Epithelial cell of esophagus (primary cell): ENCODE measurements around the gene SALL1.

Source experiments
- DNase-seq: peaks from one replicate; pipeline ENCODE4 v3.0.0; 2010; ENCODE audit warnings: low read depth
- H3K4me3 ChIP-seq: 2 replicates; pipeline ENCODE4 v1.5.1; 2011; ENCODE audit warnings: mild to moderate bottlenecking, low read length, control low read depth
- TF ChIP-seq, protein P1 (sequence below): IDR thresholded peaks from 2 replicates; pipeline ENCODE4 v1.5.1; 2011; ENCODE audit warnings: low read depth, mild to moderate bottlenecking, low read length, control low read depth, inconsistent platforms; ENCODE audit not compliant: insufficient read depth; ENCODE audit errors: missing control alignments

SALL1 gene

DNA sequence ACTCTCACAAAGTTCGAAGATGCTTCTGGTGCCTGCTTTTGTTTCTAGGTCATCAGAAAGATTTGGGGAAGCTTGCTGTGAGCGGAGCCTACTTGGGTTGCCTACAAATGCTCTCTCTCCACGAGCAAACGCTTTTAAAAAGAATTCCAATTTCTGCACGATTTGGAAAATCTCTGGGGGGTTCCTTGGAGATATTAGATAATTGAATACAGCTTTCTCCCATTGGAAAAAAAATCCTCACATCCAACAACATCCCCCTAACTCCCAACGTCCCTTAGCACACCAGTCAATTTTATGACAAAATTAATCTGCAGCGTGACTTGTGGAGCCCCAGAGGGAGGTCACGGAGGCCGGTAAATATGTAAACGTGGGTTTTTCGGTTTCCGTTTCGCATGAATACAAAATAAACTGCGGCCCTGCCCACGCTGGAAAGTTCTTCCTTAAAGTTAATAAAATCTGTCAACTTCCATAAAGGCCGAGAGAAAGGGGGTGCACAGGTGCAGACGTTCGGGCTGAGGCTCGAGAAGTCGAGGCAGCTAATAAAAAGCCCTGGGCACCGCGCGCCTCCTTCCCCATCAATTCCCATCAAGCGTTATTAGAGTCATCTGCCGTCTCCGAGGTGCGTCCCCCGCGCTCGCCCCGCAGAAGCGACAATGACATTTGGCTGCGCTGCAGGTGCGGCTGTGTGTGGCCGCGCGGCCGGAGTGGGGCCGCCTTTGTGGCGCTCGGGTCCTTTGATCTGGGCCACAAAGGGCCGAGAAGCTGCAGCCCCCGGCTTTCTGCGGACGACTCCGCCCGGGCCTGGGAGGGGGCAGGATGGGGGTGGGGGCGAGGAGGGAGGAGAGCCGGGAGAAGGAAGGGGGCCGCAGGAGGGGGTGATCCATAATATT, 37.6 kb downstream of the SALL1 start:
- TF ChIP-seq, protein P1, sequence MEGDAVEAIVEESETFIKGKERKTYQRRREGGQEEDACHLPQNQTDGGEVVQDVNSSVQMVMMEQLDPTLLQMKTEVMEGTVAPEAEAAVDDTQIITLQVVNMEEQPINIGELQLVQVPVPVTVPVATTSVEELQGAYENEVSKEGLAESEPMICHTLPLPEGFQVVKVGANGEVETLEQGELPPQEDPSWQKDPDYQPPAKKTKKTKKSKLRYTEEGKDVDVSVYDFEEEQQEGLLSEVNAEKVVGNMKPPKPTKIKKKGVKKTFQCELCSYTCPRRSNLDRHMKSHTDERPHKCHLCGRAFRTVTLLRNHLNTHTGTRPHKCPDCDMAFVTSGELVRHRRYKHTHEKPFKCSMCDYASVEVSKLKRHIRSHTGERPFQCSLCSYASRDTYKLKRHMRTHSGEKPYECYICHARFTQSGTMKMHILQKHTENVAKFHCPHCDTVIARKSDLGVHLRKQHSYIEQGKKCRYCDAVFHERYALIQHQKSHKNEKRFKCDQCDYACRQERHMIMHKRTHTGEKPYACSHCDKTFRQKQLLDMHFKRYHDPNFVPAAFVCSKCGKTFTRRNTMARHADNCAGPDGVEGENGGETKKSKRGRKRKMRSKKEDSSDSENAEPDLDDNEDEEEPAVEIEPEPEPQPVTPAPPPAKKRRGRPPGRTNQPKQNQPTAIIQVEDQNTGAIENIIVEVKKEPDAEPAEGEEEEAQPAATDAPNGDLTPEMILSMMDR: no peak
- no peak overlapping the region for H3K4me3 ChIP-seq

DNA sequence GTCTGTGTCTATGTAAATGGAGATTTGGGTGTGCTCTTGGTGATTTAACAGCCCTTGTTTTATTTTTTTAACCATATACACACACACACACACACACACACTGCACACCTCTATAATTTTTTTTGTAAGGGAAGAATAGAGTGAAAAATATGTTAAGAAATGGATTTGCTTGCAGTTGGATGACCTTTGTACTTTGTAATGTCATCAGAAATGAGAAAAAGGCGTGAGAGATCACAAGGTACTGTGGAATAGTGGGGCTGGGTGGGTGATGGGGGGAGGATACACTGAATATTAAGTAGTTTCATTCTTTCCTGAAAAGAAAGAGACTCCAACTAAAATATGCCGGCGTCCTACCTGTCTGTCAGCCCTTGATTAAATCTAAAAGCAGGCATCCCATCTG, 38.7 kb downstream of the SALL1 start:
- H3K4me3 ChIP-seq: no peak overlapping the region
- no peak for DNase-seq
- TF ChIP-seq, protein P1: no peak

More for the DNA sequence above, 37.6 kb downstream of the SALL1 start:
- no peak for DNase-seq

DNA sequence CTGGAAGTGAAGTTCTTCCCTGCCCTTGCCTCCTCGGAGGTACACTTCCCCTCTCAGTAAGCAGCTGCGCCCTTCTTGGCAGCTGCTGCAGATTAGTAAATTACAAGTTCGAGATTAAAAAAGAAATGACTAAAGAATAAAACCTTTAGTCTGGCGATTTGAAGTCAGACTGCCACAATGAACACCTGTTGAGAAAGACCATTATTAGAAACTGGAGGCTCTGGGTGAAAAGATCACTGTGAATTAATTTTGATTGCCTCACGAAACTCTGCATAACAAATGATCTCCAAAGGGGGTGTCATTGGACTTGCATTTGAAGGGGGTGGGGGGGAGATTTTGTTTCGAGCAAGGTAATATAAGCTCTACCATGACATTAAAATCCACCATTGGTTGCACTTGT, 39.3 kb downstream of the SALL1 start:
- H3K4me3 ChIP-seq: no peak overlapping the region
- DNase-seq: no peak
- TF ChIP-seq, protein P1: no peak

DNA sequence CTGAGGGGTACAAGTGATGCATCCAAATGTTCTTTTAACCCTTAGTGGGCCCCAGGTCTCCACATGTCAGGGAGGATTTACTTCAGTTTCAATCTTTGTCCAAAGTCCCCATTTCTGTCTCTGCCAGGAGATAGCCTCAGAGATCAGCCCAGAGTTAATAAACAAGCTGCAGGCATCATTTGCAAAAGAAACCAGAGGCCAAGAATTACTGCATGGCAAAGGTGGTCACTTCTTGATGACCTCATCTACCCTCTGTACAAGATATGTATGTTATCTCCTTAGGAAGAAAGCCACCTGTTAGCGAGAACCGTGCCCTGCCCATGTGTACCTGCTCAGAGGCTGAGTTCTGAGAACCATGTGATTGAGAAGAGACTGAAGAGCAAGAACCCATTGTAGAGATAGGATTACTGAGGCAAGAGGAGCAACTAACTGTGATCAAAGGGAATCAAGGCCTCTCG, 40.3 kb downstream of the SALL1 start:
- TF ChIP-seq, protein P1: no peak
- no peak overlapping the region for H3K4me3 ChIP-seq
- no peak for DNase-seq

DNA sequence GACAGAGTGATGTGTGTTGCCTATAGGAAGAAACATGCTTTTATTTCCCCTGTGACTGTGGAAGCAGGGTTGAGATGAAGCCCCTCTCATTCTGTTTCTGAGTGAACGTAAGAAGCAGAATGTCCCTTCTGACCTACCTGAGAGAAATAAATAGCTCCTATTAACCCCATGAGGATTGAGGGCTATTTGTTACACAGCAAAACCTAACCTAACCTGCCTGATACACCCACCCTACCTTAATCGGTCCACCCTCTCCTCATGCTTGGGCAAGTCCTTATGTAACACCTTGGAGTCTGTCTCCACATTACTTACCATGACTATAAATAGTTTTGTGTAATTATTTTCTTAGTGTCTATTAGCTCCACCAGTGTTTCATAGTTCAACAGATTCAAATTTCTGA, 41.9 kb downstream of the SALL1 start:
- TF ChIP-seq, protein P1: no peak
- no peak for DNase-seq
- H3K4me3 ChIP-seq: no peak overlapping the region

DNA sequence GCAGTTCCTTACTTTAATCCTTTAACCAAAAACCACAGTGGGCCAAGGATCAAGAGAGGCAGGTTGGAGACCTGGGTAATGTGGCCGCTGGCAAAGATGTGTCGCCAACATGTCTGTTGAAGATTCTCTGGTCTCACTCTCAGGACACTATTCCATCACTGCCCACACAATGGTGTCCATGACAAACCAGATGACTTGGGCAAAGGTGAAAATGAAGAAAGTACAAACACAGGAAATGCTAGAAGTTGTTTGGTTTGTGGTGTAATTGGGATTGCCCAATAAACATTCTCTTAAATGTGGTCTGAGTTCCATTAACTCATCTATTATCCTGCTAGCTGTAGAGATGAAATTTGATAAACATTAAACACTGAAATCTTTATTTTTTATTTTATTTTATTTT, 43.3 kb downstream of the SALL1 start:
- TF ChIP-seq, protein P1: no peak
- H3K4me3 ChIP-seq: no peak overlapping the region
- no peak for DNase-seq

DNA sequence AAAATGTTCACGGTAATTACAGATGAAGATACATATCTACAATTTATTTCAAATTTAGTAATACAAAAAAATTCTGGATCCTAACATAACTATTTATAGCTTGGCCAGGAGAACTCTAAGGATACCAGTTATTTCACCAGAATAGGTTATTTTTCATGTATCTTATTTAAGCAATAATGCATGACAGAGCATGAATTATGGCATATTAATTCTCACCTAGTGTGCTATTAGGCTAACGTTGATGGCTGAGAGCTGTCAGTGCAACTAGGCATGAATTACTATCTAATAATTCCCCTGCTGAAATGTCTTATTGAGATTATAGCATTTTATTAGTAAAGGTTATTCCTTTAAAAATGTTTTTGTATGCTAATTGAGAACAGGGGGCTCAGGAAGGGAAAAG, 44.5 kb downstream of the SALL1 start:
- DNase-seq: no peak
- no peak overlapping the region for H3K4me3 ChIP-seq
- TF ChIP-seq, protein P1: no peak
